ENCODE results near the gene PSMD12. TPM values are rescaled to one million over a fixed set of nuclear protein-coding genes. Genes with fewer than 3 reads are reported as not detected.

PSMD12 gene
- total and polyA plus RNA-seq, 9 of the 15 experiments (the other 6 are each of a cell fraction or from before 2014, with no cell fraction given): 36.6 to 150 (median 65.5) TPM

DNA sequence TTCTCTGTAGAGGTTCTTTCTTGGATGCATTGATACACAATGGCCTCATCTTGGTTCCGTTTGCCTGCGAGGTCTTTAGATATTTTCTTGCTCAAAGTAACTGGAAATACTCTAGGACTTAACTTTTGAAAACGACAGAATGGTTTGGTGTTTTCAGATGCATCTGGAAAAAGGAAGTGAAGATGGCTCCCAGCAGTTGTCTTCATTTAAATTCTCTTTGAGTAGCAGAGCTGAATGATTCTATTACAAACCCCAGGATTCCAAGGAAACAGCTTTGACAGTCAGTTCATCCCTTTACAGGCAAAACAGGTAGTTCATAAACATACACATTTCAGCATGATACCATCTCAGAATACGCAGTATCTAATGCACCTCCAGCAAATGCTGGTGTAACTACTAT lies 54.8 kb downstream of the PSMD12 start:
- Histone ChIP-seq H2AFZ (ENCODE audit: low read depth, low read length) (no peak overlapping the region), H4K20me1 (replicated peaks; ENCODE audit: control insufficient read depth, insufficient read depth, low read length) (no peaks in the 10 kb centered on the region), H3K9ac (ENCODE audit: insufficient read depth in 1 of 2, low read depth in 2 of 2, low read length in 2 of 2) (no peak overlapping the region), H3K9me3 (replicated peaks; ENCODE audit: control insufficient read depth, insufficient read depth, low read depth, low read length) (no peaks in the 10 kb centered on the region), H3K4me3 (no peak overlapping the region), H3K27me3 (ENCODE audit: control insufficient read depth in 2 of 2, insufficient read depth in 2 of 2, low read length in 2 of 2) (peaks cover 7 to 13% of the 10 kb centered on the region in 2 experiments; a peak in 4 of 5 replicates), H3K27ac (ENCODE audit: extremely low read depth, low read depth, low read length) (no peak overlapping the region), H3K9me1 (ENCODE audit: control insufficient read depth, insufficient read depth, low read length) (no peaks in the 10 kb centered on the region), H3K79me2 (ENCODE audit: control insufficient read depth, insufficient read depth, low read length) (no peaks in the 10 kb centered on the region), H3K4me2 (ENCODE audit: insufficient read depth, low read length) (no peak overlapping the region), H3K36me3 (ENCODE audit: control insufficient read depth, insufficient read depth, low read length) (no peaks in the 10 kb centered on the region), H3K4me1 (replicated peaks in 1 of 2; ENCODE audit: control insufficient read depth in 2 of 2, insufficient read depth in 2 of 2, low read length in 2 of 2) (no peaks in the 10 kb centered on the region)
- DNase-seq (ENCODE audit: extremely low read depth in 1 of 4, low spot score in 3 of 4) (no peak), ATAC-seq (no peak), FAIRE-seq (peak; percentile 26)
- no peak for TF ChIP-seq THRAP3 (IDR thresholded peaks at IDR 0.05; ENCODE audit: borderline replicate concordance)
- 0% methylated on average over 4 of the region's 4 CpGs for WGBS (ENCODE audit: insufficient coverage, low coverage, missing lambda C conversion rate)
- intact Hi-C loops (cut with micrococcal nuclease) (no loop called here), in situ Hi-C loops (cut with MboI) (no loop called here)
- ChIA-PET CTCF (ENCODE audit: low intra/inter-chr PET ratio) (no interaction called here), POLR2A (no interaction called here)
- no TSS peak for BruUV-seq (replicated peaks)

DNA sequence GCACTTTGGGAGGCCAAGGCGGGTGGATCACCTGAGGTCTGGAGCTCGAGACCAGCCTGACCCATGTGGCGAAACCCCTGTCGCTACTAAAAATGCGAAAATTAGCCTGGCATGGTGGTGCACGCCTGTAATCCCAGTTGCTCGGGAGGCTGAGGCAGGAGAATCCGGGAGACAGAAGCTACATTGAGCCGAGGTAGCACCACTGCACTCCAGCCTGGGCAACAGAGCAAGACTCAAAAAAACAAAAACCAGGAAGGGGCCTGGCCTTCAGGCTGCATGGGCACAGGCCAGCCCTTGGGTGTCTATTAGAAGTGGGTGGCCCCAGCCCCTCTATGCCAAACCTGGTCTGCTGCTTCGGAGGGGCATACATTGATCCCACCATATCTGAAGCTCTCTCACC lies 56.0 kb downstream of the PSMD12 start:
- H3K79me2 ChIP-seq (ENCODE audit: control insufficient read depth, insufficient read depth, low read length): no peaks in the 10 kb centered on the region

More for the DNA sequence above, 56.0 kb downstream of the PSMD12 start:
- no peak overlapping the region for H3K9ac ChIP-seq (ENCODE audit: insufficient read depth in 1 of 2, low read depth in 2 of 2, low read length in 2 of 2)
- ATAC-seq (no peak), FAIRE-seq (no peak), DNase-seq (ENCODE audit: extremely low read depth in 1 of 4, low spot score in 3 of 4) (no peak)
- intact Hi-C loops (cut with micrococcal nuclease): no loop called here
- in situ Hi-C loops (cut with MboI): no loop called here
- CTCF ChIA-PET (ENCODE audit: low intra/inter-chr PET ratio): no interaction called here
- BruUV-seq (replicated peaks): no TSS peak
- peaks cover 7 to 13% of the 10 kb centered on the region in 2 experiments; a peak in 4 of 5 replicates for H3K27me3 ChIP-seq (ENCODE audit: control insufficient read depth in 2 of 2, insufficient read depth in 2 of 2, low read length in 2 of 2)
- H4K20me1 ChIP-seq (replicated peaks; ENCODE audit: control insufficient read depth, insufficient read depth, low read length): no peaks in the 10 kb centered on the region
- no peak overlapping the region for H2AFZ ChIP-seq (ENCODE audit: low read depth, low read length)
- POLR2A ChIA-PET: no interaction called here
- no peak overlapping the region for H3K27ac ChIP-seq (ENCODE audit: extremely low read depth, low read depth, low read length)
- H3K4me1 ChIP-seq (replicated peaks in 1 of 2; ENCODE audit: control insufficient read depth in 2 of 2, insufficient read depth in 2 of 2, low read length in 2 of 2): peaks cover 1 to 4% of the 10 kb centered on the region in 2 experiments; a peak in 4 of 5 replicates
- no peaks in the 10 kb centered on the region for H3K36me3 ChIP-seq (ENCODE audit: control insufficient read depth, insufficient read depth, low read length)
- H3K4me2 ChIP-seq (ENCODE audit: insufficient read depth, low read length): no peak overlapping the region
- no peaks in the 10 kb centered on the region for H3K9me1 ChIP-seq (ENCODE audit: control insufficient read depth, insufficient read depth, low read length)
- WGBS (ENCODE audit: insufficient coverage, low coverage, missing lambda C conversion rate): 17% methylated on average over 9 of the region's 10 CpGs
- TF ChIP-seq, protein P1, sequence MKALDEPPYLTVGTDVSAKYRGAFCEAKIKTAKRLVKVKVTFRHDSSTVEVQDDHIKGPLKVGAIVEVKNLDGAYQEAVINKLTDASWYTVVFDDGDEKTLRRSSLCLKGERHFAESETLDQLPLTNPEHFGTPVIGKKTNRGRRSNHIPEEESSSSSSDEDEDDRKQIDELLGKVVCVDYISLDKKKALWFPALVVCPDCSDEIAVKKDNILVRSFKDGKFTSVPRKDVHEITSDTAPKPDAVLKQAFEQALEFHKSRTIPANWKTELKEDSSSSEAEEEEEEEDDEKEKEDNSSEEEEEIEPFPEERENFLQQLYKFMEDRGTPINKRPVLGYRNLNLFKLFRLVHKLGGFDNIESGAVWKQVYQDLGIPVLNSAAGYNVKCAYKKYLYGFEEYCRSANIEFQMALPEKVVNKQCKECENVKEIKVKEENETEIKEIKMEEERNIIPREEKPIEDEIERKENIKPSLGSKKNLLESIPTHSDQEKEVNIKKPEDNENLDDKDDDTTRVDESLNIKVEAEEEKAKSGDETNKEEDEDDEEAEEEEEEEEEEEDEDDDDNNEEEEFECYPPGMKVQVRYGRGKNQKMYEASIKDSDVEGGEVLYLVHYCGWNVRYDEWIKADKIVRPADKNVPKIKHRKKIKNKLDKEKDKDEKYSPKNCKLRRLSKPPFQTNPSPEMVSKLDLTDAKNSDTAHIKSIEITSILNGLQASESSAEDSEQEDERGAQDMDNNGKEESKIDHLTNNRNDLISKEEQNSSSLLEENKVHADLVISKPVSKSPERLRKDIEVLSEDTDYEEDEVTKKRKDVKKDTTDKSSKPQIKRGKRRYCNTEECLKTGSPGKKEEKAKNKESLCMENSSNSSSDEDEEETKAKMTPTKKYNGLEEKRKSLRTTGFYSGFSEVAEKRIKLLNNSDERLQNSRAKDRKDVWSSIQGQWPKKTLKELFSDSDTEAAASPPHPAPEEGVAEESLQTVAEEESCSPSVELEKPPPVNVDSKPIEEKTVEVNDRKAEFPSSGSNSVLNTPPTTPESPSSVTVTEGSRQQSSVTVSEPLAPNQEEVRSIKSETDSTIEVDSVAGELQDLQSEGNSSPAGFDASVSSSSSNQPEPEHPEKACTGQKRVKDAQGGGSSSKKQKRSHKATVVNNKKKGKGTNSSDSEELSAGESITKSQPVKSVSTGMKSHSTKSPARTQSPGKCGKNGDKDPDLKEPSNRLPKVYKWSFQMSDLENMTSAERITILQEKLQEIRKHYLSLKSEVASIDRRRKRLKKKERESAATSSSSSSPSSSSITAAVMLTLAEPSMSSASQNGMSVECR (CRISPR knock-in tag; IDR thresholded peaks at IDR 0.05): no peak
- TF ChIP-seq HMG20A (CRISPR knock-in tag; conservative IDR thresholded peaks at IDR 0.05): no peak
- TF ChIP-seq, protein P2, sequence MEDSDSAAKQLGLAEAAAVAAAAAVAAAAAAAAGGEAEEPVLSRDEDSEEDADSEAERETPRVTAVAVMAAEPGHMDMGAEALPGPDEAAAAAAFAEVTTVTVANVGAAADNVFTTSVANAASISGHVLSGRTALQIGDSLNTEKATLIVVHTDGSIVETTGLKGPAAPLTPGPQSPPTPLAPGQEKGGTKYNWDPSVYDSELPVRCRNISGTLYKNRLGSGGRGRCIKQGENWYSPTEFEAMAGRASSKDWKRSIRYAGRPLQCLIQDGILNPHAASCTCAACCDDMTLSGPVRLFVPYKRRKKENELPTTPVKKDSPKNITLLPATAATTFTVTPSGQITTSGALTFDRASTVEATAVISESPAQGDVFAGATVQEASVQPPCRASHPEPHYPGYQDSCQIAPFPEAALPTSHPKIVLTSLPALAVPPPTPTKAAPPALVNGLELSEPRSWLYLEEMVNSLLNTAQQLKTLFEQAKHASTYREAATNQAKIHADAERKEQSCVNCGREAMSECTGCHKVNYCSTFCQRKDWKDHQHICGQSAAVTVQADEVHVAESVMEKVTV (CRISPR knock-in tag; IDR thresholded peaks at IDR 0.05): no peak
- TF ChIP-seq CBX3 (IDR thresholded peaks at IDR 0.05; ENCODE audit: borderline replicate concordance in 1 of 2, low read length in 2 of 2): no peak
- no peak for TF ChIP-seq TAL1 (IDR thresholded peaks at IDR 0.05)
- TF ChIP-seq SP1 (CRISPR knock-in tag; IDR thresholded peaks at IDR 0.05): no peak
- no peak overlapping the region for H3K4me3 ChIP-seq
- H3K9me3 ChIP-seq (replicated peaks; ENCODE audit: control insufficient read depth, insufficient read depth, low read depth, low read length): no peaks in the 10 kb centered on the region

All from K562 (cell line).